Endothelial cell of umbilical vein (primary cell): ENCODE measurements around the gene LYPLAL1. TPM values are rescaled to one million over a fixed set of nuclear protein-coding genes. Genes with fewer than 3 reads are reported as not detected.

Source experiments
- BruUV-seq: library from RNA; stranded (reverse); fragments of 400-500 nt; replicated peaks from 2 replicates; lab custom pipeline; 2021; lab: Mats Ljungman, UMichigan
- CTCF ChIA-PET: fragments of 300-600, 350-600 bp; sonication (Branson Sonifier 250); formaldehyde crosslinking; loops from one replicate; lab custom pipeline; 2021; ENCODE audit warnings: antibody characterized with exemption, inconsistent platforms; lab: Charles Lee
- POLR2A ChIA-PET: fragments of 300-600, 350-600 bp; sonication (Branson Sonifier 250); formaldehyde crosslinking; loops from one replicate; lab custom pipeline; 2021; ENCODE audit warnings: antibody characterized with exemption, inconsistent platforms; lab: Charles Lee
- DNase-seq: peaks from one replicate; pipeline ENCODE4 v3.0.0-alpha.2; 2011; ENCODE audit warnings: low read depth, low spot score
- FAIRE-seq: peaks from 2 replicates; lab custom pipeline; 2011; peaks lifted over from hg19 to GRCh38; lab: Jason Lieb, UNC
- H2AFZ ChIP-seq: 2 replicates; pipeline ENCODE4 v1.6.0; 2012; ENCODE audit warnings: low read depth, low read length, control low read depth, inconsistent platforms
- H3K27ac ChIP-seq: 2 replicates; pipeline ENCODE4 v1.5.1; 2011; ENCODE audit warnings: low read depth, mild to moderate bottlenecking, control low read depth, low read length, moderate library complexity; ENCODE audit not compliant: insufficient read depth
- H3K27me3 ChIP-seq, 2 experiments: 2 replicates each; pipeline versions ENCODE4 v1.6.0 to v1.6.1; 2011; ENCODE audit warnings: low read length in 2 of 2, mixed read lengths in 1 of 2; ENCODE audit not compliant: control insufficient read depth in 2 of 2, insufficient read depth in 2 of 2
- H3K36me3 ChIP-seq, 2 experiments: 2 replicates in 1 of 2; 3 replicates in 1 of 2; pipeline ENCODE4 v1.5.1; 2011; ENCODE audit warnings: low read length in 2 of 2, mild to moderate bottlenecking in 1 of 2, moderate library complexity in 1 of 2; ENCODE audit not compliant: control insufficient read depth in 2 of 2, insufficient read depth in 2 of 2; ENCODE audit errors: extremely low read depth in 1 of 2
- H3K4me1 ChIP-seq: 3 replicates; pipeline ENCODE4 v1.5.1; 2011; ENCODE audit warnings: mild to moderate bottlenecking, low read length; ENCODE audit not compliant: control insufficient read depth, insufficient read depth; ENCODE audit errors: extremely low read depth
- H3K4me2 ChIP-seq: 2 replicates; pipeline ENCODE4 v1.6.1; 2011; ENCODE audit warnings: low read length, control low read depth, mixed read lengths; ENCODE audit not compliant: insufficient read depth
- H3K4me3 ChIP-seq, 3 experiments: fragments of 200-600 bp in 1 of 3; sonication (generic), shearing (Covaris generic) in 1 of 3; replicated peaks in 1 of 3; 2 replicates each; pipeline ENCODE4 v1.5.1; 2011 to 2016; ENCODE audit warnings: control low read depth in 3 of 3, low read length in 3 of 3, mild to moderate bottlenecking in 2 of 3, inconsistent platforms in 1 of 3, low read depth in 1 of 3, moderate library complexity in 1 of 3; ENCODE audit not compliant: insufficient read depth in 1 of 3
- H3K79me2 ChIP-seq: 2 replicates; pipeline ENCODE4 v1.6.0; 2012; ENCODE audit warnings: low read length, inconsistent platforms; ENCODE audit not compliant: control insufficient read depth, insufficient read depth
- H3K9ac ChIP-seq: replicated peaks from 2 replicates; pipeline ENCODE3; 2011; ENCODE audit warnings: low read length, control low read depth; ENCODE audit not compliant: insufficient read depth; ENCODE audit errors: extremely low read depth
- H3K9me1 ChIP-seq: replicated peaks from 3 replicates; pipeline ENCODE4 v1.6.0; 2011; ENCODE audit warnings: mild to moderate bottlenecking, low read length; ENCODE audit not compliant: control insufficient read depth, insufficient read depth; ENCODE audit errors: extremely low read depth
- H3K9me3 ChIP-seq: replicated peaks from 2 replicates; pipeline ENCODE4 v1.5.1; 2012; ENCODE audit warnings: low read length, inconsistent platforms; ENCODE audit not compliant: control insufficient read depth, insufficient read depth
- H4K20me1 ChIP-seq: replicated peaks from 2 replicates; pipeline ENCODE3; 2011; ENCODE audit warnings: mild to moderate bottlenecking, low read length; ENCODE audit not compliant: control insufficient read depth, insufficient read depth; ENCODE audit errors: extremely low read depth
- EZH2 ChIP-seq: IDR thresholded peaks from 2 replicates; pipeline ENCODE4 v1.6.1; 2012; ENCODE audit warnings: borderline replicate concordance, low read depth, mild to moderate bottlenecking, moderate library complexity, low read length, inconsistent platforms; ENCODE audit not compliant: severe bottlenecking
- FOS ChIP-seq: IDR thresholded peaks from 2 replicates; pipeline ENCODE4 v1.6.1; 2011; ENCODE audit warnings: mild to moderate bottlenecking, low read length, moderate library complexity, borderline replicate concordance; ENCODE audit not compliant: insufficient read depth
- GATA2 ChIP-seq: IDR thresholded peaks from 2 replicates; pipeline ENCODE4 v1.7.0; 2011; ENCODE audit warnings: low read depth, mild to moderate bottlenecking, moderate library complexity, mixed read lengths, low read length; ENCODE audit not compliant: insufficient read length, insufficient read depth
- JUN ChIP-seq: IDR thresholded peaks from 2 replicates; pipeline ENCODE4 v1.6.1; 2011; ENCODE audit warnings: borderline replicate concordance, low read depth; ENCODE audit not compliant: insufficient read length, insufficient read depth
- MYC ChIP-seq: IDR thresholded peaks from one replicate; pipeline ENCODE4 v1.6.1; 2011; ENCODE audit warnings: mild to moderate bottlenecking, low read depth, low read length
- POLR2A ChIP-seq: IDR thresholded peaks from 2 replicates; pipeline ENCODE4 v1.6.1; 2012; ENCODE audit warnings: low read depth, mild to moderate bottlenecking, control low read depth, low read length
- POLR2AphosphoS5 ChIP-seq: IDR thresholded peaks from 2 replicates; pipeline ENCODE4 v1.6.1; 2012; ENCODE audit warnings: low read depth, mild to moderate bottlenecking, control low read depth, low read length, moderate library complexity; ENCODE audit not compliant: insufficient read depth
- dilution Hi-C: fragments of 300-500 bp; cut with MboI; formaldehyde crosslinking; loops from one replicate; pipeline ENCODE4 v1.15.0; 2019; ENCODE audit warnings: low sequenced_read_pairs; ENCODE audit not compliant: extremely low pct_ligation_motif_present
- intact Hi-C: fragments of 100-400 bp; cut with micrococcal nuclease; formaldehyde crosslinking; loops from one replicate; pipeline ENCODE4 v1.10.0; 2022
- polyA plus RNA-seq, 4 experiments: library from polyadenylated mRNA; depleted of rRNA in 3 of 4; stranded (reverse) in 3 of 4; unstranded in 1 of 4; fragments of >200 nt; gene quantifications; 2 replicates each; pipeline versions ENCODE4 v1.2.1 to v1.2.3, GENCODE V29; 2011 to 2012; ENCODE audit warnings: missing spikeins in 1 of 4
- total RNA-seq: library from RNA; stranded (reverse); gene quantifications from 2 replicates; pipeline ENCODE4 v1.2.3, GENCODE V29; 2021
- TF ChIP-seq, protein P1 (sequence below), 2 donors: IDR thresholded peaks; 1 replicate in 1 of 2; 2 replicates in 1 of 2; pipeline ENCODE4 v1.5.1; 2011; ENCODE audit warnings: low read length in 2 of 2, mild to moderate bottlenecking in 2 of 2, moderate library complexity in 2 of 2, control low read depth in 1 of 2, inconsistent platforms in 1 of 2, low read depth in 1 of 2; ENCODE audit not compliant: insufficient read depth in 1 of 2; ENCODE audit errors: extremely low read depth in 1 of 2
- TF ChIP-seq, protein P2 (sequence below): IDR thresholded peaks from 2 replicates; pipeline ENCODE4 v1.6.1; 2011; ENCODE audit not compliant: insufficient read depth, insufficient read length

Gene LYPLAL1
- total and polyA plus RNA-seq, 2 donors (not counting 3 experiments of a cell fraction or from before 2014, with no cell fraction given) = 7.4 to 25.4 TPM

DNA sequence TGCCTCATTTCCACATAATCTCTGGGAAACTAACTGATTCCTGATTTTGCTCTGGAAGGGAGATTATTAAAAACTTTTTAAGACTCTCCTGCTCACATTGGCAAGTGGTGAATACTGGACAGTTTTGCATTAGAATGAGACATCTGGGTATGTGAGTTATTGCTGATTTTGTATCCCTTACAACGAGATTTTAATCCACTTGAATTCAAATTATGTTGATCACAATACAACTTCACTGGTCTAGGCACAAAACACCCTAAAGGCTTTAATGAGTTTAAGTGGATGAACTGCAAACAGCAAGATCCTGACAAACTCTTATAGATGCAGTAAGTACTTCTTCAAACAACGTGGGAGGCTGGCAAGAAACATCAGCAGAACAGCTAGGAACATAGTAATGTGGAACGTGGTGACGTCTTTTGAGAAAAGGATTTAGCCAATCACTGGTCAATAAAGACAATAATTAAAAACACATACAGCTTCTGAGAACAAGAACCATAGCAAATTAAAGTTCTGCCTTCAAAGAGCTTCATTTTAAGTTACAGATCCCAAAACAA is 10.2 kb upstream of the LYPLAL1 start:
- TF ChIP-seq EZH2 (no peak), GATA2 (no peak), JUN (no peak), POLR2A (no peak), FOS (no peak), POLR2AphosphoS5 (no peak), MYC (no peak)
- TF ChIP-seq, protein P1, sequence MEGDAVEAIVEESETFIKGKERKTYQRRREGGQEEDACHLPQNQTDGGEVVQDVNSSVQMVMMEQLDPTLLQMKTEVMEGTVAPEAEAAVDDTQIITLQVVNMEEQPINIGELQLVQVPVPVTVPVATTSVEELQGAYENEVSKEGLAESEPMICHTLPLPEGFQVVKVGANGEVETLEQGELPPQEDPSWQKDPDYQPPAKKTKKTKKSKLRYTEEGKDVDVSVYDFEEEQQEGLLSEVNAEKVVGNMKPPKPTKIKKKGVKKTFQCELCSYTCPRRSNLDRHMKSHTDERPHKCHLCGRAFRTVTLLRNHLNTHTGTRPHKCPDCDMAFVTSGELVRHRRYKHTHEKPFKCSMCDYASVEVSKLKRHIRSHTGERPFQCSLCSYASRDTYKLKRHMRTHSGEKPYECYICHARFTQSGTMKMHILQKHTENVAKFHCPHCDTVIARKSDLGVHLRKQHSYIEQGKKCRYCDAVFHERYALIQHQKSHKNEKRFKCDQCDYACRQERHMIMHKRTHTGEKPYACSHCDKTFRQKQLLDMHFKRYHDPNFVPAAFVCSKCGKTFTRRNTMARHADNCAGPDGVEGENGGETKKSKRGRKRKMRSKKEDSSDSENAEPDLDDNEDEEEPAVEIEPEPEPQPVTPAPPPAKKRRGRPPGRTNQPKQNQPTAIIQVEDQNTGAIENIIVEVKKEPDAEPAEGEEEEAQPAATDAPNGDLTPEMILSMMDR (IDR thresholded peaks at IDR 0.05; ENCODE audit: extremely low read depth in 1 of 2, insufficient read depth in 1 of 2, low read depth in 1 of 2, low read length in 2 of 2) = no peak
- TF ChIP-seq, protein P2, sequence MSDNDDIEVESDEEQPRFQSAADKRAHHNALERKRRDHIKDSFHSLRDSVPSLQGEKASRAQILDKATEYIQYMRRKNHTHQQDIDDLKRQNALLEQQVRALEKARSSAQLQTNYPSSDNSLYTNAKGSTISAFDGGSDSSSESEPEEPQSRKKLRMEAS = no peak
- Histone ChIP-seq H4K20me1 (no peaks in the 10 kb centered on the region), H3K79me2 (no peaks in the 10 kb centered on the region), H3K9ac (no peak overlapping the region), H2AFZ (no peak overlapping the region), H3K27ac (no peak overlapping the region), H3K36me3 (no peaks in the 10 kb centered on the region), H3K4me1 (no peaks in the 10 kb centered on the region), H3K4me3 (no peak overlapping the region), H3K9me3 (no peaks in the 10 kb centered on the region), H3K9me1 (no peaks in the 10 kb centered on the region), H3K27me3 (no peaks in the 10 kb centered on the region), H3K4me2 (no peak overlapping the region)
- BruUV-seq = no TSS peak
- ChIA-PET CTCF (interaction anchor here (1.1 to 1.8 kb wide), 4 partner anchors 13 to 834 kb away, joined by 3 to 5 read pairs (median 3); no protein-coding TSS in a partner anchor), POLR2A (no interaction called here)
- intact Hi-C loops (no loop called here), dilution Hi-C loops (no loop called here)
- no peak for DNase-seq
- FAIRE-seq = no peak
